RCC 7860 (cell line): Measurements from ENCODE around the gene USH2A.
"Not testable (repeated sequence)": the region's sequence is repeated elsewhere in the genome, so short reads cannot be mapped to it uniquely, and the experiment has no call there.

Experiments
- DNase-seq: peaks from one replicate; pipeline ENCODE4 v3.0.0-alpha.2; 2015; ENCODE audit warnings: low spot score
- FAIRE-seq: peaks from 2 replicates; lab custom pipeline; 2012; peaks lifted over from hg19 to GRCh38; lab: Jason Lieb, UNC

USH2A gene

GRCh38 chr1:216051071-216051470 lies 372.2 kb downstream of the USH2A start:
- DNase-seq (no peak), FAIRE-seq (no peak)

- DNase-seq (no peak), FAIRE-seq (no peak)
These were observed 373.4 kb downstream of the USH2A start for GRCh38 chr1:216049741-216050430.

GRCh38 chr1:216047811-216048572 lies 375.3 kb downstream of the USH2A start:
- FAIRE-seq (no peak), DNase-seq (no peak)

GRCh38 chr1:216046336-216046735 lies 376.9 kb downstream of the USH2A start:
- no peak for DNase-seq
- FAIRE-seq: no peak

- FAIRE-seq (peak; percentile 99), DNase-seq (peak; percentile 95)
These were observed 377.8 kb downstream of the USH2A start for GRCh38 chr1:216045400-216045799.

- no peak for DNase-seq
- no peak for FAIRE-seq
These were observed 378.7 kb downstream of the USH2A start for GRCh38 chr1:216044538-216044937.

- no peak for FAIRE-seq
- no peak for DNase-seq
These were observed 388.7 kb downstream of the USH2A start for GRCh38 chr1:216034506-216034905.

GRCh38 chr1:216032961-216033614 lies 390.2 kb downstream of the USH2A start:
- FAIRE-seq: no peak
- peak; percentile 24 for DNase-seq

- FAIRE-seq (peak; percentile 93), DNase-seq (peak; percentile 77)
These were observed 391.0 kb downstream of the USH2A start for GRCh38 chr1:216032284-216032683.

- FAIRE-seq: peak; percentile 42
These were observed 394.6 kb downstream of the USH2A start for GRCh38 chr1:216028631-216029030.

GRCh38 chr1:216024546-216024945 lies 398.7 kb downstream of the USH2A start:
- FAIRE-seq: no peak
- no peak for DNase-seq

More at GRCh38 chr1:216028631-216029030, 394.6 kb downstream of the USH2A start:
- DNase-seq: no peak

GRCh38 chr1:216020743-216021345 lies 402.4 kb downstream of the USH2A start:
- FAIRE-seq (peak; percentile 81), DNase-seq (peak; percentile 55)

- DNase-seq: peak; percentile 24
- peak; percentile 33 for FAIRE-seq
These were observed 408.1 kb downstream of the USH2A start for GRCh38 chr1:216015116-216015515.

- no peak for DNase-seq
- no peak for FAIRE-seq
These were observed 409.2 kb downstream of the USH2A start for GRCh38 chr1:216014086-216014485.

GRCh38 chr1:216009456-216009855 lies 413.8 kb downstream of the USH2A start:
- FAIRE-seq, DNase-seq: not testable (repeated sequence)

- peak; percentile 87 for FAIRE-seq
- peak; percentile 55 for DNase-seq
These were observed 417.3 kb downstream of the USH2A start for GRCh38 chr1:216005916-216006315.

- DNase-seq: peak; percentile 40
- peak; percentile 77 for FAIRE-seq
These were observed 430.6 kb downstream of the USH2A start for GRCh38 chr1:215992620-215993019.

- FAIRE-seq: no peak
- DNase-seq: no peak
These were observed 436.0 kb downstream of the USH2A start for GRCh38 chr1:215987092-215987875.

GRCh38 chr1:215986401-215986800 lies 436.8 kb downstream of the USH2A start:
- DNase-seq (no peak), FAIRE-seq (no peak)

- no peak for FAIRE-seq
- no peak for DNase-seq
These were observed 439.6 kb downstream of the USH2A start for GRCh38 chr1:215983680-215984079.
